ENCODE measurements around the gene SCAMP3.

SCAMP3 gene

DNA sequence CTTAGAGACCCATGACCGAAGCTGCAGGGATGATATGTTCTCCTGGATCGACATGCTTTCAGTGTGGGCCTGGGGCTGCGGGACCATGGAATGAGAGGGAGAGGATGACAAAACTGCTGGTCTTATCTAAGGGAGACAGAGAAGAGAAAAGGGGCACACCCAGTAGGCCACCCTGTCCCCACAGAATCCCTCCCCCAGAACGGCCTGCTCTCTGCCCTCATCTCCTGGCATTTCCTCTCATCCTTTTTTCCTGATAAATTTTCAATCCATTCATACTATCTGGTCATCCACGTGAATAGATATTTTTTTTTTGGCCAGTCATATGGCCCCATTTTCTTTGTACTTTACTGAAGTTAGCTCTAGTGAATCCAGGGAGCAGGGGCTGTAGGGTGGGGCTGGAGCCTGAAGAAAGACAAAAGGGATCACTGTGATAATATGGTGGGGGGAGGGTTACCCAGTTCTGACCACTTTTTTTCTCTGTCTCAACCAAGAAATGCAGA is 39.2 kb upstream of the SCAMP3 start, which contains the start of gene PKLR:
PKLR (minus strand) TSS at position 97 of the 500 bp plus-strand sequence; CDS start at position 54, 43 bp downstream.
- no peak within 1 kb of the TSS for H3K4me3 ChIP-seq (ENCODE audit: low read depth, low read length)
- TF ChIP-seq, protein P1, sequence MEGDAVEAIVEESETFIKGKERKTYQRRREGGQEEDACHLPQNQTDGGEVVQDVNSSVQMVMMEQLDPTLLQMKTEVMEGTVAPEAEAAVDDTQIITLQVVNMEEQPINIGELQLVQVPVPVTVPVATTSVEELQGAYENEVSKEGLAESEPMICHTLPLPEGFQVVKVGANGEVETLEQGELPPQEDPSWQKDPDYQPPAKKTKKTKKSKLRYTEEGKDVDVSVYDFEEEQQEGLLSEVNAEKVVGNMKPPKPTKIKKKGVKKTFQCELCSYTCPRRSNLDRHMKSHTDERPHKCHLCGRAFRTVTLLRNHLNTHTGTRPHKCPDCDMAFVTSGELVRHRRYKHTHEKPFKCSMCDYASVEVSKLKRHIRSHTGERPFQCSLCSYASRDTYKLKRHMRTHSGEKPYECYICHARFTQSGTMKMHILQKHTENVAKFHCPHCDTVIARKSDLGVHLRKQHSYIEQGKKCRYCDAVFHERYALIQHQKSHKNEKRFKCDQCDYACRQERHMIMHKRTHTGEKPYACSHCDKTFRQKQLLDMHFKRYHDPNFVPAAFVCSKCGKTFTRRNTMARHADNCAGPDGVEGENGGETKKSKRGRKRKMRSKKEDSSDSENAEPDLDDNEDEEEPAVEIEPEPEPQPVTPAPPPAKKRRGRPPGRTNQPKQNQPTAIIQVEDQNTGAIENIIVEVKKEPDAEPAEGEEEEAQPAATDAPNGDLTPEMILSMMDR (conservative IDR thresholded peaks at IDR 0.05; ENCODE audit: low read depth, low read length) = no peak
- no peak for DNase-seq (ENCODE audit: low read depth)

- DNase-seq (ENCODE audit: low read depth) = no peak
- TF ChIP-seq, protein P1 (conservative IDR thresholded peaks at IDR 0.05; ENCODE audit: low read depth, low read length) = no peak
- no peak overlapping the region for H3K4me3 ChIP-seq (ENCODE audit: low read depth, low read length)
Observed at GRCh38 chr1:155300553-155301329, 38.6 kb upstream of the SCAMP3 start.

GRCh38 chr1:155300024-155300423 is 37.9 kb upstream of the SCAMP3 start:
- TF ChIP-seq, protein P1 (conservative IDR thresholded peaks at IDR 0.05; ENCODE audit: low read depth, low read length) = no peak
- no peak for DNase-seq (ENCODE audit: low read depth)

GRCh38 chr1:155297384-155297783 is 35.2 kb upstream of the SCAMP3 start:
- DNase-seq (ENCODE audit: low read depth) = no peak
- TF ChIP-seq, protein P1 (conservative IDR thresholded peaks at IDR 0.05; ENCODE audit: low read depth, low read length) = no peak
- H3K4me3 ChIP-seq (ENCODE audit: low read depth, low read length) = no peak overlapping the region

More at GRCh38 chr1:155300024-155300423, 37.9 kb upstream of the SCAMP3 start:
- no peak overlapping the region for H3K4me3 ChIP-seq (ENCODE audit: low read depth, low read length)

- no peak overlapping the region for H3K4me3 ChIP-seq (ENCODE audit: low read depth, low read length)
- TF ChIP-seq, protein P1 (conservative IDR thresholded peaks at IDR 0.05; ENCODE audit: low read depth, low read length) = no peak
- no peak for DNase-seq (ENCODE audit: low read depth)
Observed at GRCh38 chr1:155296661-155297060, 34.5 kb upstream of the SCAMP3 start.

DNA sequence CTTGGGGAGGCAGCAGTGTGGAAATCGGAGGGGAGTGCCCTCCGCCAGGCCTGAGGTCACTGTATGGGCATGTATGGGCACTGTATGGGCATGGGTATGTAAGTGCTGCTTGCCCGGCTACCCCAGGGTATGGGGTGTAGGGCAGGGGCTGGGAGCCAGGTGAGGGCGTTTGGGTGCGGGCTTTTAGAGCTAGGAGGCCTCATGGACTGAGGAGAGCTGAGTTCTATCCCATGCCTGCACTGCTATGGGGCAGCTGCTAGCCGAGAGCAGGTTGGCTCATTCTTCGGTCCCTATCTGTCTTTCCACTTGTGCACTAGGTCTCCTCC is 33.7 kb upstream of the SCAMP3 start:
- no peak for DNase-seq (ENCODE audit: low read depth)
- no peak overlapping the region for H3K4me3 ChIP-seq (ENCODE audit: low read depth, low read length)
- TF ChIP-seq, protein P1 (conservative IDR thresholded peaks at IDR 0.05; ENCODE audit: low read depth, low read length) = no peak

All from choroid plexus epithelial cell (primary cell).